ENCODE results near the gene SERPINB7. TPM values are rescaled to one million over a fixed set of nuclear protein-coding genes. Genes with fewer than 3 reads are reported as not detected.

Gene SERPINB7
- total RNA-seq, 3 donors from 2014 or later (not counting 1 experiment from before 2014, with no cell fraction given): not detected

DNA sequence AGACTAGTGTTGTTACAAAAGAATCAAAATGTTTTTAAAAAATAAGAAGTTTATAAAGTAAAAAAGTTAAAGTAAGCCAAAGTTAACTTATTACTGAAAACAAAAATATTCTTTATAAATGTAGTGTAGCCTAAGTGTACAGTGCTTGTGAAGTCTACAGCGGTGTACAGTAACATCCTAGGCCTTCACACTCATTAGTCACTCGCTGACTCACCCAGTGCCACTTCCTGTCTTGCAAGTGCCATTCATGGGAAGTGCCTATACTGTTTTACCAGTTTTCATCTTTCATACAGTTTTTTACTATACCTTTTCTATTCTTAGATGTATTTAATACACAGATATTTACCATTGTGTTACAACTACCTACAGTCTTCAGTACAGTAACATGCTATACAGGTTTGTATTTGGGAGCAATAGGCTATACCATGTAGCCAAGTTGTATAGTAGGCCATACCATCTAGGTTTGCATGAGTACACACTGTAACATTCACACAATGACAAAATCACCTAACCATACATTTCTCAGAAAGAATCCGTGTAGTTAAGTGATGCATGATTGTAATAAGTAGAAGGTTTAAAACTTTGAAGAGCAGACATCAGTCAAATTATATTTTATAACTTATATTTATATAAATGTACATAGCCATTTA is 13.4 kb downstream of the SERPINB7 start:
- Mint-ChIP-seq H3K9me3 (no peaks in the 10 kb centered on the region), H3K36me3 (no peaks in the 10 kb centered on the region), H3K4me3 (no peak overlapping the region), H3K27ac (peak overlapping the region; percentile 67 to 88), H3K4me1 (peaks cover 11% of the 10 kb centered on the region in 2 donors), H3K27me3 (ENCODE audit: low read depth in 2 of 2) (peaks cover 0 to 6% of the 10 kb centered on the region in 2 donors)
- intact Hi-C loops (cut with micrococcal nuclease): no loop called here
- TF ChIP-seq, protein P1, sequence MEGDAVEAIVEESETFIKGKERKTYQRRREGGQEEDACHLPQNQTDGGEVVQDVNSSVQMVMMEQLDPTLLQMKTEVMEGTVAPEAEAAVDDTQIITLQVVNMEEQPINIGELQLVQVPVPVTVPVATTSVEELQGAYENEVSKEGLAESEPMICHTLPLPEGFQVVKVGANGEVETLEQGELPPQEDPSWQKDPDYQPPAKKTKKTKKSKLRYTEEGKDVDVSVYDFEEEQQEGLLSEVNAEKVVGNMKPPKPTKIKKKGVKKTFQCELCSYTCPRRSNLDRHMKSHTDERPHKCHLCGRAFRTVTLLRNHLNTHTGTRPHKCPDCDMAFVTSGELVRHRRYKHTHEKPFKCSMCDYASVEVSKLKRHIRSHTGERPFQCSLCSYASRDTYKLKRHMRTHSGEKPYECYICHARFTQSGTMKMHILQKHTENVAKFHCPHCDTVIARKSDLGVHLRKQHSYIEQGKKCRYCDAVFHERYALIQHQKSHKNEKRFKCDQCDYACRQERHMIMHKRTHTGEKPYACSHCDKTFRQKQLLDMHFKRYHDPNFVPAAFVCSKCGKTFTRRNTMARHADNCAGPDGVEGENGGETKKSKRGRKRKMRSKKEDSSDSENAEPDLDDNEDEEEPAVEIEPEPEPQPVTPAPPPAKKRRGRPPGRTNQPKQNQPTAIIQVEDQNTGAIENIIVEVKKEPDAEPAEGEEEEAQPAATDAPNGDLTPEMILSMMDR (IDR thresholded peaks at IDR 0.05): no peak
- Histone ChIP-seq H3K4me3 (ENCODE audit: low read length) (no peak overlapping the region), H3K4me1 (ENCODE audit: control insufficient read depth, insufficient read depth, low read length) (no peaks in the 10 kb centered on the region), H3K27ac (ENCODE audit: low read length) (peak overlapping the region; percentile 47), H3K9me3 (ENCODE audit: control insufficient read depth, insufficient read depth, low read length) (no peaks in the 10 kb centered on the region), H3K27me3 (ENCODE audit: control insufficient read depth, insufficient read depth, low read length) (no peaks in the 10 kb centered on the region), H3K36me3 (ENCODE audit: control insufficient read depth, insufficient read depth, low read length) (no peaks in the 10 kb centered on the region)
- ATAC-seq: peak; percentile 99 to 100 (median 99)
- 26% methylated on average over 2 of the region's 3 CpGs for WGBS (ENCODE audit: insufficient coverage)
- DNase-seq: peak; percentile 42 to 58

DNA sequence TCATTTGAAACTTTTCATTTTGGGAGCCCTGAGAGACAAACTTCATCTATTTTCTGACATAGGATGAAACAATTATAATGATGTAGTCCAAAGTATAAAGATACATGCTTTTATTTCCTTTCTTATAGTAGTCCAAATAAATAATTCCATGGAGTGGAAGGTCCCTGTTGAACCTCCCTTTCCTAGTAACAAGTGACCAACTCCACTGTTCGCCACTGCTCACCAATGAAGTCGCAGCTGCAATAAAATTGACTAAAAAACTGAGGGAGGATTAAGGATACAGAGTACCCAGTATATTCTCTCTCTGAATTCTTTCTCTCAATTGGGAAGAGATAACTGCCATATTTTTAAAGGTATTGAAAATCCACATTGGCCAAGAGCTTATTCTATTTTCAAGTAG is 14.1 kb downstream of the SERPINB7 start:
- WGBS (ENCODE audit: insufficient coverage): no CpG with 5 or more reads among the region's 2 CpGs
- H3K4me1 Mint-ChIP-seq: peaks cover 11% of the 10 kb centered on the region in 2 donors

DNA sequence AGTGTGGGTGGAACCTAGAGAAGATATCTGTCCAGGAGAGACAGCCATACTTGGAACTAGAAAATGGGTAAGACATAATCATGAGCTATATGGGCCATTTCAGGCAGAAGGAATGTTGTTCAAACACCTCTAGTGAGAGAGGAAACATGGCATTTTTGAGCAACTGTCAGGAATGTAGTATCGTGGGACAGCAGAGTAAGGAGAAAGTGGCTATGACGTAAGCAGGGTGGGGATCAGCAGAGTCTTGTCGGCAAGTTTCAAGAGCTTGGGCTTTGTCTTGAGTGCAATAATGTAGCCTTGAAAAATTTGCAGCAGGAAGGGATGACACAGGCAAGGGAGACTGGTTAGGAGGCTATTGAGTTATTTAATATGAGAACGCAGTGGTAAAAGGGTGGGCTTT is 20.4 kb downstream of the SERPINB7 start:
- H3K4me3 ChIP-seq (ENCODE audit: low read length): no peak overlapping the region
- 94% methylated on average over 3 of the region's 4 CpGs for WGBS (ENCODE audit: insufficient coverage)
- Mint-ChIP-seq H3K4me1 (no peaks in the 10 kb centered on the region), H3K9me3 (no peaks in the 10 kb centered on the region), H3K27ac (no peak overlapping the region), H3K4me3 (no peak overlapping the region), H3K27me3 (ENCODE audit: low read depth in 2 of 2) (peaks cover 5 to 16% of the 10 kb centered on the region in 2 donors), H3K36me3 (no peaks in the 10 kb centered on the region)
- TF ChIP-seq, protein P1 (IDR thresholded peaks at IDR 0.05): no peak
- no peaks in the 10 kb centered on the region for H3K27me3 ChIP-seq (ENCODE audit: control insufficient read depth, insufficient read depth, low read length)
- H3K9me3 ChIP-seq (ENCODE audit: control insufficient read depth, insufficient read depth, low read length): no peaks in the 10 kb centered on the region
- ATAC-seq (no peak), DNase-seq (no peak)
- intact Hi-C loops (cut with micrococcal nuclease): no loop called here
- no peaks in the 10 kb centered on the region for H3K36me3 ChIP-seq (ENCODE audit: control insufficient read depth, insufficient read depth, low read length)
- no peak overlapping the region for H3K27ac ChIP-seq (ENCODE audit: low read length)
- H3K4me1 ChIP-seq (ENCODE audit: control insufficient read depth, insufficient read depth, low read length): no peaks in the 10 kb centered on the region

More for the DNA sequence above, 14.1 kb downstream of the SERPINB7 start:
- Mint-ChIP-seq H3K27me3 (ENCODE audit: low read depth in 2 of 2) (peaks cover 0 to 7% of the 10 kb centered on the region in 2 donors), H3K4me3 (no peak overlapping the region), H3K9me3 (no peaks in the 10 kb centered on the region), H3K27ac (peak overlapping the region; percentile 67 to 88), H3K36me3 (no peaks in the 10 kb centered on the region)
- intact Hi-C loops (cut with micrococcal nuclease): no loop called here
- no peak overlapping the region for H3K4me3 ChIP-seq (ENCODE audit: low read length)
- H3K27me3 ChIP-seq (ENCODE audit: control insufficient read depth, insufficient read depth, low read length): no peaks in the 10 kb centered on the region
- H3K36me3 ChIP-seq (ENCODE audit: control insufficient read depth, insufficient read depth, low read length): no peaks in the 10 kb centered on the region
- no peak for DNase-seq
- no peaks in the 10 kb centered on the region for H3K9me3 ChIP-seq (ENCODE audit: control insufficient read depth, insufficient read depth, low read length)
- TF ChIP-seq, protein P1 (IDR thresholded peaks at IDR 0.05): no peak
- ATAC-seq: no peak
- H3K4me1 ChIP-seq (ENCODE audit: control insufficient read depth, insufficient read depth, low read length): no peaks in the 10 kb centered on the region
- H3K27ac ChIP-seq (ENCODE audit: low read length): peak overlapping the region; percentile 47

DNA sequence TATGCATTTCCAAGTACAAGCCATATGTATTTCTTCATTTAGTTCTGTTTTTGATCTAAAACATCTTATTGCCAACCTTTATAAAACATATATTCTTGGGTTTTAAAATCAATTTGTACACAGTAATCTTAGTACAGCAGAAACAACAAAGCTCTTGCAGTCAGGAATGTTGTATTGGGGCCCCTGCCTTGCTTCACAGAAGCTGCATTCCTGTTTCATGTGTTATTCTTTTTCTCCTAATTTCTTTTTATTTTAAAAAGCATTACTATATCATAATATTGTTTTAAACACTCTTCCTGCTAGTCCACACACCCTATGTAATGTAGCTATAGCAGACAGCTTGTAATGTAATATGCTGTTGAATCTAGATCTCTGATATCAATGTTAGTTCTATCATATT is 24.0 kb downstream of the SERPINB7 start:
- Mint-ChIP-seq H3K4me3 (no peak overlapping the region), H3K36me3 (no peaks in the 10 kb centered on the region), H3K27ac (no peak overlapping the region), H3K27me3 (ENCODE audit: low read depth in 2 of 2) (peaks cover 10 to 19% of the 10 kb centered on the region in 2 donors), H3K9me3 (no peaks in the 10 kb centered on the region), H3K4me1 (no peaks in the 10 kb centered on the region)
- Histone ChIP-seq H3K36me3 (ENCODE audit: control insufficient read depth, insufficient read depth, low read length) (no peaks in the 10 kb centered on the region), H3K4me1 (ENCODE audit: control insufficient read depth, insufficient read depth, low read length) (no peaks in the 10 kb centered on the region), H3K27ac (ENCODE audit: low read length) (no peak overlapping the region), H3K27me3 (ENCODE audit: control insufficient read depth, insufficient read depth, low read length) (no peaks in the 10 kb centered on the region), H3K9me3 (ENCODE audit: control insufficient read depth, insufficient read depth, low read length) (no peaks in the 10 kb centered on the region), H3K4me3 (ENCODE audit: low read length) (no peak overlapping the region)
- TF ChIP-seq, protein P1 (IDR thresholded peaks at IDR 0.05): no peak
- DNase-seq: no peak
- no peak for ATAC-seq
- intact Hi-C loops (cut with micrococcal nuclease): no loop called here
